Osteoblast (primary cell): ENCODE measurements around the gene LVRN. TPM values are rescaled to one million over a fixed set of nuclear protein-coding genes. Genes with fewer than 3 reads are reported as not detected.
A peak's percentile ranks its signal among the peaks of the same experiment; 100 is the strongest.

ENCODE experiments used
- DNase-seq: peaks from one replicate; pipeline ENCODE4 v3.0.0; 2011; ENCODE audit warnings: low spot score, mixed read lengths; ENCODE audit not compliant: insufficient read length; ENCODE audit errors: missing footprints
- H2AFZ ChIP-seq: 2 replicates; pipeline ENCODE4 v1.6.0; 2011; ENCODE audit warnings: mild to moderate bottlenecking, low read length
- H3K27ac ChIP-seq: 2 replicates; pipeline ENCODE4 v1.5.1; 2011; ENCODE audit warnings: mild to moderate bottlenecking, low read depth, low read length, moderate library complexity
- H3K27me3 ChIP-seq: 2 replicates; pipeline ENCODE4 v1.6.0; 2012; ENCODE audit warnings: mild to moderate bottlenecking, control low read depth, inconsistent platforms, low read length, moderate library complexity; ENCODE audit not compliant: insufficient read depth
- H3K36me3 ChIP-seq: 2 replicates; pipeline ENCODE4 v1.5.1; 2011; ENCODE audit warnings: mild to moderate bottlenecking, low read length, control low read depth, moderate library complexity; ENCODE audit not compliant: insufficient read depth
- H3K4me1 ChIP-seq: 2 replicates; pipeline ENCODE4 v1.5.1; 2011; ENCODE audit warnings: mild to moderate bottlenecking, low read length, control low read depth, moderate library complexity; ENCODE audit not compliant: insufficient read depth
- H3K4me2 ChIP-seq: 2 replicates; pipeline ENCODE4 v1.6.0; 2011; ENCODE audit warnings: mild to moderate bottlenecking, low read length; ENCODE audit not compliant: insufficient read depth
- H3K4me3 ChIP-seq: fragments of 200-600 bp; sonication (generic); 3 replicates; pipeline ENCODE4 v1.5.1; 2012; ENCODE audit warnings: mild to moderate bottlenecking, low read length, inconsistent platforms; ENCODE audit not compliant: insufficient read depth
- H3K79me2 ChIP-seq: 2 replicates; pipeline ENCODE4 v1.6.0; 2012; ENCODE audit warnings: mild to moderate bottlenecking, low read length, control low read depth, inconsistent platforms; ENCODE audit not compliant: insufficient read depth
- H3K9me3 ChIP-seq: 2 replicates; pipeline ENCODE4 v1.5.1; 2011; ENCODE audit warnings: low read depth, low read length, control low read depth
- H4K20me1 ChIP-seq: 2 replicates; pipeline ENCODE4 v1.6.0; 2012; ENCODE audit warnings: mild to moderate bottlenecking, low read length, control low read depth; ENCODE audit not compliant: insufficient read depth
- CTCF ChIP-seq: IDR thresholded peaks from 2 replicates; pipeline ENCODE4 v1.5.1; 2011; ENCODE audit warnings: mild to moderate bottlenecking, low read depth, low read length, moderate library complexity; ENCODE audit errors: extremely low read depth
- total RNA-seq: library from RNA; depleted of rRNA; stranded (reverse); fragments of >200 nt; gene quantifications from 2 replicates; pipeline ENCODE4 v1.2.3, GENCODE V29; 2012

The LVRN gene
- total RNA-seq, 1 donor = under 0.01 TPM

- DNase-seq = no peak
- Histone ChIP-seq H4K20me1 (no peaks in the 10 kb centered on the region), H3K27me3 (peaks cover 18% of the 10 kb centered on the region), H3K36me3 (no peaks in the 10 kb centered on the region), H3K4me2 (no peak overlapping the region), H3K4me1 (no peaks in the 10 kb centered on the region), H3K9me3 (no peaks in the 10 kb centered on the region), H3K27ac (no peak overlapping the region), H2AFZ (no peak overlapping the region), H3K4me3 (no peak overlapping the region), H3K79me2 (no peaks in the 10 kb centered on the region)
- no peak for TF ChIP-seq CTCF
These were observed 100.1 kb downstream of the LVRN start for GRCh38 chr5:116062352-116062751.

DNA sequence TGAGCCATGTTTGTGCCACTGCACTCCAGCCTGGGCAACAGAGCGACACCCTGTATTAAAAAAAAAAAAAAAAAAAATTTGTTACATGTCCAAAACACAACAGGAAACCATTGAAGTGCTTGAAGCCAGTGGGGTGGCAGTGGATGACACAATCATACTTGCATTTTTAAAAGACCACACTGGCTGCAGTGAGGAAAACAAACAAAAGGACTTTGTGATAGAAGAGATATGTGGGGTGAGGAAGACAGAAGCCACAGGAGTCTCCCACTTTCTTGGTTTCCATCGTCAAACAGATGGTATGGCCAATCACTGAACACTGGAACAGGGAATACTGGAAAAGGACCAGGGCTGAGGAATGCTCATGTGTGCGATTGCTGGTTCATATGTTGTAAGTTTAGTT lies 101.7 kb downstream of the LVRN start:
- no peak overlapping the region for H2AFZ ChIP-seq
- H3K4me3 ChIP-seq = no peak overlapping the region
- no peak for DNase-seq
- no peak overlapping the region for H3K27ac ChIP-seq
- peaks cover 12% of the 10 kb centered on the region for H3K27me3 ChIP-seq
- H3K4me1 ChIP-seq = no peaks in the 10 kb centered on the region
- TF ChIP-seq CTCF = no peak
- H3K36me3 ChIP-seq = no peaks in the 10 kb centered on the region
- H4K20me1 ChIP-seq = no peaks in the 10 kb centered on the region
- no peak overlapping the region for H3K4me2 ChIP-seq
- no peaks in the 10 kb centered on the region for H3K79me2 ChIP-seq
- H3K9me3 ChIP-seq = no peaks in the 10 kb centered on the region

GRCh38 chr5:116068028-116068632 lies 105.9 kb downstream of the LVRN start:
- no peak for DNase-seq
- no peaks in the 10 kb centered on the region for H3K9me3 ChIP-seq
- H4K20me1 ChIP-seq = no peaks in the 10 kb centered on the region
- H3K27ac ChIP-seq = no peak overlapping the region
- H3K4me1 ChIP-seq = no peaks in the 10 kb centered on the region
- no peaks in the 10 kb centered on the region for H3K79me2 ChIP-seq
- H3K27me3 ChIP-seq = peaks cover 8% of the 10 kb centered on the region
- H2AFZ ChIP-seq = no peak overlapping the region
- H3K4me2 ChIP-seq = no peak overlapping the region
- H3K36me3 ChIP-seq = no peaks in the 10 kb centered on the region
- TF ChIP-seq CTCF = peak; percentile 76
- H3K4me3 ChIP-seq = no peak overlapping the region

DNA sequence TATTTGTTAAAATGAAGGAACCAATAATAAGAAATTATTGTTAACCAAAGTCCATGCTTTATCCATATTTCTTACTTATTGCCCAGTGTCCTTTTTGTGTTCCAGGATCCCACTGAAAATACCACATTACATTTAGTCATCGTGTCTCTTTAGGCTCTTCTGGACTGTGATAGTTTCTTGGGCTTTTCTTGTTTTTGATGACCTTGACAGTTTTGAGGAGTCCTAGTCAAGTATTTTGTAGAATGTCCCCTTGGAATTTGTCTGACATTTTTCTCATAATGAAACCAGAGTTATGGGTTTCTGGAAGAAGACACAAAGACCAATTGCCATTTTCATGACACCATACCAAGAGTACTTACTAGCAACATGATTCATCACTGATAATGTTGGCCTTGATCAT lies 108.9 kb downstream of the LVRN start:
- H3K27ac ChIP-seq = no peak overlapping the region
- TF ChIP-seq CTCF = no peak
- no peaks in the 10 kb centered on the region for H3K4me1 ChIP-seq
- no peak overlapping the region for H2AFZ ChIP-seq
- H3K36me3 ChIP-seq = no peaks in the 10 kb centered on the region
- H3K27me3 ChIP-seq = peaks cover 8% of the 10 kb centered on the region
- no peaks in the 10 kb centered on the region for H3K9me3 ChIP-seq
- H3K79me2 ChIP-seq = no peaks in the 10 kb centered on the region
- H3K4me3 ChIP-seq = no peak overlapping the region
- H4K20me1 ChIP-seq = no peaks in the 10 kb centered on the region
- no peak for DNase-seq
- H3K4me2 ChIP-seq = no peak overlapping the region
